Osteoblast (primary cell): Measurements from ENCODE around the gene CST9. TPM values are rescaled to one million over a fixed set of nuclear protein-coding genes. Genes with fewer than 3 reads are reported as not detected.

Experiments used
- DNase-seq: peaks from one replicate; pipeline ENCODE4 v3.0.0; 2011; ENCODE audit warnings: low spot score, mixed read lengths; ENCODE audit not compliant: insufficient read length; ENCODE audit errors: missing footprints
- H2AFZ ChIP-seq: 2 replicates; pipeline ENCODE4 v1.6.0; 2011; ENCODE audit warnings: mild to moderate bottlenecking, low read length
- H3K27ac ChIP-seq: 2 replicates; pipeline ENCODE4 v1.5.1; 2011; ENCODE audit warnings: mild to moderate bottlenecking, low read depth, low read length, moderate library complexity
- H3K27me3 ChIP-seq: 2 replicates; pipeline ENCODE4 v1.6.0; 2012; ENCODE audit warnings: mild to moderate bottlenecking, control low read depth, inconsistent platforms, low read length, moderate library complexity; ENCODE audit not compliant: insufficient read depth
- H3K36me3 ChIP-seq: 2 replicates; pipeline ENCODE4 v1.5.1; 2011; ENCODE audit warnings: mild to moderate bottlenecking, low read length, control low read depth, moderate library complexity; ENCODE audit not compliant: insufficient read depth
- H3K4me1 ChIP-seq: 2 replicates; pipeline ENCODE4 v1.5.1; 2011; ENCODE audit warnings: mild to moderate bottlenecking, low read length, control low read depth, moderate library complexity; ENCODE audit not compliant: insufficient read depth
- H3K4me2 ChIP-seq: 2 replicates; pipeline ENCODE4 v1.6.0; 2011; ENCODE audit warnings: mild to moderate bottlenecking, low read length; ENCODE audit not compliant: insufficient read depth
- H3K4me3 ChIP-seq: fragments of 200-600 bp; sonication (generic); 3 replicates; pipeline ENCODE4 v1.5.1; 2012; ENCODE audit warnings: mild to moderate bottlenecking, low read length, inconsistent platforms; ENCODE audit not compliant: insufficient read depth
- H3K79me2 ChIP-seq: 2 replicates; pipeline ENCODE4 v1.6.0; 2012; ENCODE audit warnings: mild to moderate bottlenecking, low read length, control low read depth, inconsistent platforms; ENCODE audit not compliant: insufficient read depth
- H3K9me3 ChIP-seq: 2 replicates; pipeline ENCODE4 v1.5.1; 2011; ENCODE audit warnings: low read depth, low read length, control low read depth
- H4K20me1 ChIP-seq: 2 replicates; pipeline ENCODE4 v1.6.0; 2012; ENCODE audit warnings: mild to moderate bottlenecking, low read length, control low read depth; ENCODE audit not compliant: insufficient read depth
- total RNA-seq: library from RNA; depleted of rRNA; stranded (reverse); fragments of >200 nt; gene quantifications from 2 replicates; pipeline ENCODE4 v1.2.3, GENCODE V29; 2012
- TF ChIP-seq, protein P1 (sequence below): IDR thresholded peaks from 2 replicates; pipeline ENCODE4 v1.5.1; 2011; ENCODE audit warnings: mild to moderate bottlenecking, low read depth, low read length, moderate library complexity; ENCODE audit errors: extremely low read depth

CST9 gene
- total RNA-seq, 1 donor = not detected

GRCh38 chr20:23629542-23630391 is 24.1 kb upstream of the CST9 start:
- Histone ChIP-seq H4K20me1 (peaks cover 3% of the 10 kb centered on the region), H3K4me2 (peak overlapping the region; percentile 22), H3K27ac (peak overlapping the region; percentile 23)

DNA sequence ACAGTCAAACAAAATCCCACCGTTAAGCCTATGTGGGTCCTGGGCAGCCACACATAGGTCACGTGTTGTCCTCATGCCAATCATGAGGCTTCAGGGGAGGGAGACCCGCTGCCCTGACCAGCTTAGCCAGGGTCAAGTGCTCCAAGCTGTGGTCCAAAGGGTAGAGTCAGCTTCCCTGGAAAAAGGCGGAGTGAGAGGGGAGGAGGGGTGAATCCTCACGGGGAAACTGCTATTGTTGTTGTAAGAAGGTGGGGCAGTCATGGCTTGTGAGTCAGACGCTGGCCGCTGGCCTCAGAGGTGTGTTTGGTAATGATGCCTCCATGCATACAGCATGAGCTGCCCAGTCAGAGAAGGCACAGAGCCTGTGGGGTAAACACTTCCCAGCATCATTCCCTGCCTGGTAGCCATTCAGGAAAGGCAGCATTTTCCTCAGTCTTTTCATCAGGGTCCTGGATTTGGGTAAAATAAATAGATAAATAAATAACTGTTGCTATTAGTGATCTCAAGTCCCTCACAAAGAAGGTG is 23.4 kb upstream of the CST9 start:
- H4K20me1 ChIP-seq = no peaks in the 10 kb centered on the region
- H3K4me3 ChIP-seq = no peak overlapping the region
- peak; percentile 94 for DNase-seq
- H3K27me3 ChIP-seq = no peaks in the 10 kb centered on the region
- H2AFZ ChIP-seq = no peak overlapping the region
- peak overlapping the region; percentile 22 for H3K4me2 ChIP-seq
- H3K36me3 ChIP-seq = peaks cover 10% of the 10 kb centered on the region
- H3K27ac ChIP-seq = peak overlapping the region; percentile 23
- H3K4me1 ChIP-seq = peaks cover 12% of the 10 kb centered on the region
- no peaks in the 10 kb centered on the region for H3K9me3 ChIP-seq
- TF ChIP-seq, protein P1, sequence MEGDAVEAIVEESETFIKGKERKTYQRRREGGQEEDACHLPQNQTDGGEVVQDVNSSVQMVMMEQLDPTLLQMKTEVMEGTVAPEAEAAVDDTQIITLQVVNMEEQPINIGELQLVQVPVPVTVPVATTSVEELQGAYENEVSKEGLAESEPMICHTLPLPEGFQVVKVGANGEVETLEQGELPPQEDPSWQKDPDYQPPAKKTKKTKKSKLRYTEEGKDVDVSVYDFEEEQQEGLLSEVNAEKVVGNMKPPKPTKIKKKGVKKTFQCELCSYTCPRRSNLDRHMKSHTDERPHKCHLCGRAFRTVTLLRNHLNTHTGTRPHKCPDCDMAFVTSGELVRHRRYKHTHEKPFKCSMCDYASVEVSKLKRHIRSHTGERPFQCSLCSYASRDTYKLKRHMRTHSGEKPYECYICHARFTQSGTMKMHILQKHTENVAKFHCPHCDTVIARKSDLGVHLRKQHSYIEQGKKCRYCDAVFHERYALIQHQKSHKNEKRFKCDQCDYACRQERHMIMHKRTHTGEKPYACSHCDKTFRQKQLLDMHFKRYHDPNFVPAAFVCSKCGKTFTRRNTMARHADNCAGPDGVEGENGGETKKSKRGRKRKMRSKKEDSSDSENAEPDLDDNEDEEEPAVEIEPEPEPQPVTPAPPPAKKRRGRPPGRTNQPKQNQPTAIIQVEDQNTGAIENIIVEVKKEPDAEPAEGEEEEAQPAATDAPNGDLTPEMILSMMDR = no peak
- no peaks in the 10 kb centered on the region for H3K79me2 ChIP-seq

More at GRCh38 chr20:23629542-23630391, 24.1 kb upstream of the CST9 start:
- TF ChIP-seq, protein P1 = no peak
- Histone ChIP-seq H3K27me3 (no peaks in the 10 kb centered on the region), H3K9me3 (no peaks in the 10 kb centered on the region), H3K79me2 (peaks cover 2% of the 10 kb centered on the region), H3K4me1 (peaks cover 12% of the 10 kb centered on the region), H3K4me3 (no peak overlapping the region), H3K36me3 (peaks cover 17% of the 10 kb centered on the region), H2AFZ (no peak overlapping the region)
- DNase-seq = no peak

DNA sequence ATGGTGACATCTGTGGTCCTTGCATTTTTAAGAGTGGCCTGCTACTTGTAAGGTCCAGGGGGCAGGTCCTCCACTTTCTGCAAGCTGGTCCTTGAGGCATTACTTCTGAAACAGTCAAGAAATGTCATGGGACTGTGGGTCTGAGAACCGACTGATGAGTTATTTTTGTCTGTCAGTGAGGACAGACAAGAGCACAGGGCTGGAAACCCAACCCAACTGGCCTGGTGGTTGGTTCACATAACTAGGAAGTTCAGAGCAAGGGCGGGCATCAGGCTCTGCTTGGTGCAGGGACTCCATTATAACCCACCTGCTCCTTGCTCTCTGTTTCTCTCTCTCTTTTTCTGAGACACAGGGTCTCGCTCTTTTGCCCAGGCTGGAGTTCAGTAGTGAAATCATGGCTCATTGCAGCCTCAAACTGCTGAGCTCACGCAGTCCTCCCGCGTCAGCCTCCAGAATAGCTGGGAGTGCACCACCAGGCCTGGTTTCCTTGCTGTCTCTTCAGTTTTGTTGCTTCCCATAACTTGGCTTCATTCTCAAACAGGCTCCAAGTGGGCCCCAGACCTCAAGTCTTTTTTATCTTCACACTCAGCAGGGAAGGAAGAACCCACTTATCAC is 22.8 kb upstream of the CST9 start:
- TF ChIP-seq, protein P1 = no peak
- H2AFZ ChIP-seq = no peak overlapping the region
- no peaks in the 10 kb centered on the region for H3K9me3 ChIP-seq
- H3K27ac ChIP-seq = no peak overlapping the region
- no peak overlapping the region for H3K4me3 ChIP-seq
- H4K20me1 ChIP-seq = no peaks in the 10 kb centered on the region
- peaks cover 12% of the 10 kb centered on the region for H3K4me1 ChIP-seq
- H3K36me3 ChIP-seq = peaks cover 7% of the 10 kb centered on the region
- H3K27me3 ChIP-seq = no peaks in the 10 kb centered on the region
- no peak for DNase-seq
- no peaks in the 10 kb centered on the region for H3K79me2 ChIP-seq
- peak overlapping the region; percentile 22 for H3K4me2 ChIP-seq

DNA sequence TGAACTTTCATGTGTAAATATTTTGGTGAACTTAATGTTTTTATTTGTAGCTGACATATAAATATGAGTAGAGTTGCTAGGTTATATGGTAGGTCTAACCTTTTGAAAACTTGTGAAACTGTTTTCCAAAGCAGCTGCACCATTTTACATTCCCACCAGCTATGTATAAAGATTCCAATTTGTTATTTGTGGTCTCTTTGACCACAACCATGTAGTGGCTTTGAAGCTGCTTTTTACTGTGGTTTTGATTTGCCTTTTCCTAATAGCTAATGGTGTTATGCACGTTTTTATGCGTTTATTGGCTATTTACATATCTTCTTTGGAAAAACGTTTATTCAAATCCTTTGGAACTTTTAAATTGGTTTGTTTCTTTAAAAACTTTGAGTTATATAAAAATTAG is 21.8 kb upstream of the CST9 start:
- Histone ChIP-seq H4K20me1 (no peaks in the 10 kb centered on the region), H2AFZ (no peak overlapping the region), H3K4me2 (no peak overlapping the region), H3K27me3 (no peaks in the 10 kb centered on the region), H3K4me3 (no peak overlapping the region), H3K36me3 (no peaks in the 10 kb centered on the region), H3K79me2 (no peaks in the 10 kb centered on the region), H3K4me1 (peaks cover 20% of the 10 kb centered on the region), H3K27ac (no peak overlapping the region), H3K9me3 (no peaks in the 10 kb centered on the region)
- TF ChIP-seq, protein P1 = no peak
- DNase-seq = no peak
